ENCODE results near the gene CDH4.

DNA sequence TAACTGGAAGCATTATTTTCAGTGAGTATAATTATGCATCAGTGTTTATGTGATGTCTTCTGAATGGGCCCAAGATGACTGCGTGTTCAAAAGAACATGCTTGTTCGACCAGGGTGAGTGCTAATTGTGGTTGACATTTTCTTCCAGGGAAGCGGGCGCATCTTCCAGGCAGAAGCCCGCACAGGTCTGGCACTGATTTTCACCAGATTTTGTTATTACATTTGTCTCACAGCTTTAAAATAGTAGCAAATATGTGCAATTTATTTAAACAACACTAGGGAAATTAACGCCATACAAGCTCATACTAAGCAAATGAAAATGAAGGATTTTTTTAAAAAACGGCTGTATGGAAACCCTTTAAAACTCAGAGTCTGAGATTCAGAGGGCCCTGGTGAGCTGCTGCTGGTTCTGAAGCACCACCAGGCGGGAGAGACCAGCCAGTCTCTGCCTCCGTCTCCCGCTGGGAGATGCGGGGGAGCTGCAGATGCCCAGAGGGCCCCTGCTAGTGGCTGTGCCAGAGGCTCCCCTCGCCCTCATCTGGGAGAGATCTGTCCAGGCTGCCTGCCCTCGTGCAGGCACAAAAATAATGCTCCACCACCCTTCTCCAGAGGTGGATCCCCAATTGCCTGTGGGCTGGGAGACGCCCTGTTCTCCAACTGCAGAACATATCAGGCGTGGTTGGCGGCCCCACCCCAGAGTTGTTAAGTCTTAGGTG is 516.7 kb downstream of the CDH4 start:
- TF ChIP-seq ZNF501 (CRISPR knock-in tag; IDR thresholded peaks at IDR 0.05) (no peak), ZNF296 (CRISPR knock-in tag; conservative IDR thresholded peaks at IDR 0.05) (no peak), DPF2 (CRISPR knock-in tag; IDR thresholded peaks at IDR 0.05; ENCODE audit: borderline replicate concordance, low read depth) (no peak), CEBPZ (IDR thresholded peaks at IDR 0.05; ENCODE audit: low read length) (no peak), POLR2A (IDR thresholded peaks at IDR 0.05; ENCODE audit: insufficient read depth in 1 of 2, low read depth in 2 of 2, low read length in 2 of 2) (no peak)

Data from HepG2 (cell line).